SK-N-MC (cell line): ENCODE measurements around the gene RNF166.

Source experiments
- DNase-seq: peaks from one replicate; pipeline ENCODE4 v3.0.0-alpha.2; 2011; ENCODE audit warnings: low read depth, low spot score
- H3K27ac ChIP-seq: fragments of 200-600 bp; sonication (generic); 2 replicates; pipeline ENCODE4 v1.5.1; 2016; ENCODE audit warnings: mixed run types
- H3K36me3 ChIP-seq: fragments of 200-600 bp; sonication (generic); 2 replicates; pipeline ENCODE4 v1.6.1; 2017; ENCODE audit warnings: antibody characterized with exemption, low read length, mixed read lengths; ENCODE audit not compliant: insufficient read depth
- H3K4me3 ChIP-seq: fragments of 200-600 bp; sonication (generic); 2 replicates; pipeline ENCODE4 v1.5.1; 2016
- H3K9ac ChIP-seq: fragments of 200-600 bp; sonication (generic); 2 replicates; pipeline ENCODE4 v1.8.0; 2017; ENCODE audit warnings: mixed run types, mixed read lengths; ENCODE audit not compliant: insufficient read length
- H3K9me3 ChIP-seq: fragments of 200-600 bp; sonication (generic); 2 replicates; pipeline ENCODE4 v1.6.1; 2017; ENCODE audit warnings: low read depth, mild to moderate bottlenecking, antibody characterized with exemption, low read length, moderate library complexity, mixed read lengths
- EZH2 ChIP-seq: fragments of 200-600 bp; sonication (generic); IDR thresholded peaks from one replicate; pipeline ENCODE4 v1.6.1; 2017; ENCODE audit warnings: antibody characterized with exemption
- FOXP2 ChIP-seq: optimal IDR thresholded peaks from 2 replicates; pipeline ENCODE3; 2011; ENCODE audit warnings: mild to moderate bottlenecking, moderate library complexity; ENCODE audit not compliant: insufficient read depth; ENCODE audit errors: extremely low read length, control extremely low read depth
- POLR2AphosphoS5 ChIP-seq: IDR thresholded peaks from 2 replicates; pipeline ENCODE4 v1.6.1; 2012; ENCODE audit warnings: mild to moderate bottlenecking, low read depth, low read length, borderline replicate concordance

Gene RNF166, protein sequence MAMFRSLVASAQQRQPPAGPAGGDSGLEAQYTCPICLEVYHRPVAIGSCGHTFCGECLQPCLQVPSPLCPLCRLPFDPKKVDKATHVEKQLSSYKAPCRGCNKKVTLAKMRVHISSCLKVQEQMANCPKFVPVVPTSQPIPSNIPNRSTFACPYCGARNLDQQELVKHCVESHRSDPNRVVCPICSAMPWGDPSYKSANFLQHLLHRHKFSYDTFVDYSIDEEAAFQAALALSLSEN

DNA sequence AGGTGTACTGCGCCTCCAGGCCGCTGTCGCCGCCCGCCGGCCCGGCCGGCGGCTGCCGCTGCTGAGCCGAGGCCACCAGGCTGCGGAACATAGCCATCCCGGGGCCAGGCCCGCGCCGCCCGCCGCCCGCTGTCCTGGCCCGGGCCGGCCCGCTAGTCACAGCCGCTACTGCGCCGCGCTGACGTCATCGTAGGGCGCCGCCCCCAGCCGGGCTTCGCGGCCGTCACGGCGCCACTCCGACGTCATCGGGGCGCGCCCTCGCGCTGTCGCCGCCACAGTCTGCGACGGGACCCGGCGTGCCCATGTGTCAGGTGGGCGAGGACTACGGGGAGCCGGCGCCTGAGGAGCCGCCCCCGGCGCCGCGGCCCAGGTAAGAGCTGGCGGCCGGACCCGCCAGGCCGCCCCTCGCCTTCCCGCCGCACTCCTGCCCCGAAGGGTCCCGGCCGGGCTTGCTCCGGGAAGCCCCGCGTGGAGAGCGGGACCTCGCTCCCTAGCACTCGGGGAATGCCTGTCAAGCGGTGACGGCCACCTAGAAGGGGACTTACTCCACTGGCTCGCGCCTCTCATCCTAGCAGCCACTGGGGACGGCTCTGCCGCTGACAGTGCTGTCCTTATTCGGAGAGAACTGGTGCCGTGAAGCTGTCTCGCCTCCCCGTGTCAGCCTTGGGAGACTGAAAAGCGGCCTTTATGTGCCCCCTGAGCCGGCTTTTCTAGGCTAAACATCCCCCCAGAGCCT, at the start of gene RNF166, which contains the start of gene CTU2:
Gene RNF166, minus strand, starts transcription at position 180 of the 736 bp plus-strand sequence. Its CDS starts 83 bp downstream, at position 97.
Gene CTU2, plus strand, starts transcription at position 275 of the 736 bp plus-strand sequence. Its CDS starts 28 bp downstream, at position 303.
- TF ChIP-seq POLR2AphosphoS5: peak; percentile 63; the same call in 1 of the 2 replicates
- no peak for TF ChIP-seq EZH2
- TF ChIP-seq FOXP2: no peak
- DNase-seq: no peak
- Histone ChIP-seq H3K27ac (no peak within 1 kb of the TSS), H3K36me3 (no peaks in the 10 kb centered on the region), H3K9ac (peak within 1 kb of the TSS; percentile 69), H3K4me3 (peak within 1 kb of the TSS; percentile 85), H3K9me3 (no peaks in the 10 kb centered on the region)

DNA sequence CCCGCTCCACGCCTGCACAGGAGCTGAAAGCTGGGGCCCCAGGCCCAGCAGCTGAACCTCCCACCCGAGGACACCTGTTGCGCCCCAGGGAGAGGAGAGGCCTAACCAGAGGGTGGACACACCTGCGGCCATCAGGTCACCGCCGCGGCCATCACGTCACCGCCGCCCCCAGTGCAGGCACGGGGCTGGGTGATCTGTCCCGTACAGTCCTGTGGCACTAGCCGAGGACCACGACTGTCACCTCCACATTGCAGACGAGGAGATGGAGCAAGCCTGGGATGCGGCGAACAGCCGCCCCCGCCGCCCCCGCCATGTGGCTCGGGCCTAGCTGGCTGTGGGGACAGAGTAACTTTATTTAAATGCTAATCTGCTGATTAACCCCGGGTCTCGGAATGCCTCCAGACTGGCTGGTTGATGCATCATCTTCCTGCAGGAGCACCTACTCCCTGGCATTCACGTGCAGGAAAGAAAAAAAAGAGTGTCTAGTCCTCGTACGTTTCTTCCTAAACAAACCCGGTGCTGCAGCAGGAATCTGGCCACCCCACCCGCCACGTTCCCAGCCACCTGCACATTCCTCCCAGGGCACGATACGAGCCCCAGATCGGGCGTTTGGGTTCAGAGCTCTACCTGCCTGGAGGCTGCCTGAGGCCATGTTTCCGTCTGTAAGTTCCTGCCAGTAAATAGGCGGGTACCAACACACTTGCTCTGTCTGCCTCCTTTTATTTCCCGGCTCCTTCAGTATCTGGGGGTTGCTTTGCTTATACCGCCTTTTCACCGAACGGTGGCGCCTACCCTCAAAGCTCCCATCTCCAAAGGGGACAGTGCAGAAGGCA, 48.9 kb upstream of the RNF166 start:
- DNase-seq: no peak
- H3K27ac ChIP-seq: no peak overlapping the region
- no peak overlapping the region for H3K4me3 ChIP-seq

DNA sequence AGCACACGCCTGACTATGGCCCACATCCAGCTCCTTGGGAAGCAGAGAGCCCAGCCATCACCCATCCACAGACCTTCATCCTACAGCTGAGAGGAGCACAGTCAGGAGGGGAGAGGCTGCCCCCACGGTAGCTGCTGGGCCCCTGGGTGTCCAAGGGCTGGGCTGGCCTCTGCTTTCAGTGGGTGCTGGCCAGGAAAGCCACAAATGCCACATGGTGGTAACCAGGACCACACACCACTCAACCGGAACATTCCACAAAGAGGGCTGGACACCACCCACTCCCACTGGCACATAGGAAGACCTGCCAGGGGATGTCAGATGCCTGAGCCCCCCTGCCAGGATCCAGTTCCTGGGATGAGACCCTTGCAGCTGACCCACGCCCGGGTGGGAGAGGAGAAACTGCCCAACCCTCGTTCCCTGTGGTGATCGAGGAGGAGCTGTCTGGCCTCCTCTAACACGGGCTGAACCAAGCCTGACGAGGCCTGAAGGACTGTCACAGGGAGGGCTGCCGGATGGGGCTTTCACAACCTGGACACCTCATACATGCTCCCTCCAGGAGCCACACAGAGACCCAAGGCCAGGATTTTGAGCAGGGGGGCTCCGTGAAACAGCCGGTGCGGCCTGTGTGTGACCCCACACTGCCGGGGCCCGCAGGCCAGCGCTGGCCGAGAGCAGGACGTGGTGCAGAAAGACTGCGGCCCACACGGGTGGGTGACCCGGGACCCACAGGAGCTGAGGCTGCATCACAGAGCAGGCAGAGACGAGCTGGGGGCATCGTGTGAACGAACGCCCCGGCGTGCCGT, 48.1 kb upstream of the RNF166 start:
- Histone ChIP-seq H3K9me3 (no peaks in the 10 kb centered on the region), H3K36me3 (no peaks in the 10 kb centered on the region)

More for the DNA sequence above, 48.9 kb upstream of the RNF166 start:
- Histone ChIP-seq H3K36me3 (no peaks in the 10 kb centered on the region), H3K9me3 (no peaks in the 10 kb centered on the region), H3K9ac (no peak overlapping the region)
- TF ChIP-seq EZH2: no peak
- no peak for TF ChIP-seq FOXP2
- TF ChIP-seq POLR2AphosphoS5: no peak

DNA sequence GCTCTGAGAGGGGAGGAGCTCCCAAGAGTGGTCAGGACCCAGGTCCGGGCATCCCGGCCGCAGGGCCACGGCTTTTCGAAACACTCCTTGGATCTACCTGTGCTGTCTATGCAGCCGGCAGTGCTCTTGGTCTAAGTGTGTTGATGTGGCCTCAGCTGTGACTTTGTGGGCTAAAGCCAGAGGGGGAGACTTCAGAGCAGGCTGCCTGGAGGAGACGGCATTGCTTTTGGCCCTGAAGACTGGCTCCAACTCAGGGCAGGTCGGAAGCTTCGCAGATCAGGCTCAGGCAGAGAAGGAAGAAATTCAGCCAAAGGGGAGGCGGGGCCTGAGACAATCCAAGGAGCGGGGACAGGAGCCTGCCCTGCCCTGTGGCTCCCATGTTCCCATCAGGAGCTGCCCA, 47.4 kb upstream of the RNF166 start:
- no peak overlapping the region for H3K9ac ChIP-seq
- no peaks in the 10 kb centered on the region for H3K9me3 ChIP-seq
- H3K36me3 ChIP-seq: no peaks in the 10 kb centered on the region
- no peak for DNase-seq
- H3K27ac ChIP-seq: no peak overlapping the region
- H3K4me3 ChIP-seq: no peak overlapping the region
- TF ChIP-seq EZH2: no peak
- TF ChIP-seq FOXP2: no peak
- TF ChIP-seq POLR2AphosphoS5: no peak

More for the DNA sequence above, 48.1 kb upstream of the RNF166 start:
- no peak overlapping the region for H3K9ac ChIP-seq
- no peak overlapping the region for H3K4me3 ChIP-seq
- TF ChIP-seq POLR2AphosphoS5: no peak
- TF ChIP-seq FOXP2: no peak
- TF ChIP-seq EZH2: no peak
- H3K27ac ChIP-seq: no peak overlapping the region
- no peak for DNase-seq

DNA sequence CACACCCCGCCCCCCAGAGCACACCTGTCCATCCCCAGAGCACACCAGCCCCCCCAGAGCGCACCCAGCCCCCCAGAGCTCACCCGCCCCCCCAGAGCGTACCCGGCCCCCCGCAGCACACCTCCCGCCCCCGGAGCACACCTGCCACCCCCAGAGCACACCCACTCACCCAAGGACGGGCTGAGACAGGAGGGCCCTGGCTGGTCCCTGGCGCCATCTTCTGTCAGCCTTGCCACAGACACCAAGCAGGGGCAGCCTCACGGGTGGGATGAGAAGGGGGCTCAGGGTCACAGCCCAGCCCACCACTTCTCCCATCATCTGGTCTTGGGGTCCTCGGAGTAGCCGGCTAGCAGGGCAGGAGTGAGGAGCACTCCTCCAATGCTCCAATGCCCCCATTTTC, 47.0 kb upstream of the RNF166 start:
- H3K9me3 ChIP-seq: no peaks in the 10 kb centered on the region
- H3K36me3 ChIP-seq: no peaks in the 10 kb centered on the region
- no peak for DNase-seq

DNA sequence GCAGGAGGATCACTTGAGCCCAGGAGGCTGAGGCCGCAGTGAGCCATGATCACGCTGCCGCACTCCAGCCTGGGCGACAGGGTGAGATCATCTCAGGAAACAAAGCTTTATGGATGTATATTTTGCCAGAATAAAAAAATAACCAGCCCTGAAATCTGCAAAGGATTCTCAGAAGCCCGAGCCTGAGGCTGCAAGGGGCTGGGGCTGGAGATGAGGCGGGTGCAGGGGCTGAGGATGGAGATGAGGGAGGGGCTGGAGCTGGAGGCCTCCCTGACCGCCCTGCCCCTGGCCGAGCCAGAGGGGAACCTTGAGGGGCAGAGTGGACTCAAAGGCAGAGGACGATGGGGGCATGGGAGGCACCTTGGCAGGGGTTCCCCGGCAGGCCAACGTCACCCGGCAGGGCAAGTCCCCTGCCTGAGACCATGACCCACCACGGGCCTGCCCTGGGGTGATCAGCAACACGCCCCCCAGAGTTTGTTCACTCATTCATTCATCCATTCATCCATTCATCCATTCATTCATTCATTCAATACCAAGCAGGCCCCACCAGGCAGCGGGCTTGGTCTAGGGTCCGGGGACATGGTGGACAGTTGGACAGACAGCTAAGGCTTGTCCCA, 46.3 kb upstream of the RNF166 start:
- Histone ChIP-seq H3K4me3 (no peak overlapping the region), H3K9me3 (no peaks in the 10 kb centered on the region), H3K36me3 (no peaks in the 10 kb centered on the region), H3K27ac (no peak overlapping the region), H3K9ac (no peak overlapping the region)
- DNase-seq: no peak
- TF ChIP-seq FOXP2 (no peak), POLR2AphosphoS5 (no peak), EZH2 (no peak)

More for the DNA sequence above, 47.0 kb upstream of the RNF166 start:
- Histone ChIP-seq H3K4me3 (no peak overlapping the region), H3K27ac (no peak overlapping the region), H3K9ac (no peak overlapping the region)
- TF ChIP-seq FOXP2: no peak
- no peak for TF ChIP-seq POLR2AphosphoS5
- no peak for TF ChIP-seq EZH2

DNA sequence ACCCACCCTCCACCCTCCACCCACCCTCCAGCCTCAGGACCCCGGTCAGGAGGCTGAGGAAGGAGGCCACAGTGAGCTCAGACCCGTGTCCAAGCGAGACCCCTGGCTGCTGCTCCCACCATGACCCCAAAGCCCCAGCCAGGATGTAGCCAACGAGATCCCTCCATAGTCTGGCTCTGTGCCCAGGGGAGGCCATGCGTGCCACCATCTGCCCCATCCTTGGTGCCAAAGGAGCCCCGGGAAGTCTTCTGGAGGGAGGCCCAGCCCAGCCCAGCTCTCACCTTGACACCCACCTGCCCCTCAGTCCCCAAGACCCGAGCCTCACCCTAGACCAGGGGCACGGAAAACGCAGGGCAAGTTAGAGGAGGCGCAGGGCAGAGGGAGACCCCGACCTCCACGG, 44.6 kb upstream of the RNF166 start:
- DNase-seq: no peak
- TF ChIP-seq POLR2AphosphoS5 (no peak), EZH2 (no peak), FOXP2 (no peak)
- H3K36me3 ChIP-seq: no peaks in the 10 kb centered on the region
- H3K9me3 ChIP-seq: no peaks in the 10 kb centered on the region
- H3K27ac ChIP-seq: no peak overlapping the region
- H3K4me3 ChIP-seq: no peak overlapping the region
- H3K9ac ChIP-seq: no peak overlapping the region
